ENCODE results near the gene PACS1. TPM values are rescaled to one million over a fixed set of nuclear protein-coding genes. Genes with fewer than 3 reads are reported as not detected.
"Not testable (repeated sequence)": the region's sequence is repeated elsewhere in the genome, so short reads cannot be mapped to it uniquely, and the experiment has no call there.

PACS1 gene
- total RNA-seq, 1 donor from 2014 or later, result 138 TPM

DNA sequence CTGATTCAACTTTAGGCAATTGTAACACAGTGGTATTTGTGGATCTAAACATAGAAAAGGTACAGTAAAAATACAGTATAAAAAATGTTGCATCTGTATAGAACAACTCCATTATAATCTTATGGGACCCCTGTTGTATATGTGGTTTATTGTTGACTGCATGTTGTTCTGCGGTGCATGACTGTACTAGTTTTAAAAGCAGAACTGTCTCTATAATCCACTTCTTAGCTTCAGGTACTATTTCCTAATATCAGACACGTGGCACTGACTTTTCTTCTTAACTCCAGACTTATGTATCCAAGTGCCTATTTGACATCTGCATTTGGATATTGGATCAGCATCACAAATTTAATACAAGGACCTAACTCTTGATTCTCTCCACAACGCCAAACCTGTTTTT is 41.1 kb downstream of the PACS1 start:
- DNase-seq (ENCODE audit: low spot score in 2 of 2), result no peak
- H3K27me3 ChIP-seq, result no peaks in the 10 kb centered on the region
- TF ChIP-seq, protein P1, sequence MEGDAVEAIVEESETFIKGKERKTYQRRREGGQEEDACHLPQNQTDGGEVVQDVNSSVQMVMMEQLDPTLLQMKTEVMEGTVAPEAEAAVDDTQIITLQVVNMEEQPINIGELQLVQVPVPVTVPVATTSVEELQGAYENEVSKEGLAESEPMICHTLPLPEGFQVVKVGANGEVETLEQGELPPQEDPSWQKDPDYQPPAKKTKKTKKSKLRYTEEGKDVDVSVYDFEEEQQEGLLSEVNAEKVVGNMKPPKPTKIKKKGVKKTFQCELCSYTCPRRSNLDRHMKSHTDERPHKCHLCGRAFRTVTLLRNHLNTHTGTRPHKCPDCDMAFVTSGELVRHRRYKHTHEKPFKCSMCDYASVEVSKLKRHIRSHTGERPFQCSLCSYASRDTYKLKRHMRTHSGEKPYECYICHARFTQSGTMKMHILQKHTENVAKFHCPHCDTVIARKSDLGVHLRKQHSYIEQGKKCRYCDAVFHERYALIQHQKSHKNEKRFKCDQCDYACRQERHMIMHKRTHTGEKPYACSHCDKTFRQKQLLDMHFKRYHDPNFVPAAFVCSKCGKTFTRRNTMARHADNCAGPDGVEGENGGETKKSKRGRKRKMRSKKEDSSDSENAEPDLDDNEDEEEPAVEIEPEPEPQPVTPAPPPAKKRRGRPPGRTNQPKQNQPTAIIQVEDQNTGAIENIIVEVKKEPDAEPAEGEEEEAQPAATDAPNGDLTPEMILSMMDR (IDR thresholded peaks at IDR 0.05), result no peak
- no peak overlapping the region for H3K27ac ChIP-seq
- peaks cover 8 to 15% of the 10 kb centered on the region in 2 donors for H3K4me1 ChIP-seq
- peaks cover 0 to 5% of the 10 kb centered on the region in 2 donors for H3K36me3 ChIP-seq
- no peaks in the 10 kb centered on the region for H3K9me3 ChIP-seq
- intact Hi-C loops (cut with DNase I), result no loop called here
- H3K4me3 ChIP-seq, result no peak overlapping the region

DNA sequence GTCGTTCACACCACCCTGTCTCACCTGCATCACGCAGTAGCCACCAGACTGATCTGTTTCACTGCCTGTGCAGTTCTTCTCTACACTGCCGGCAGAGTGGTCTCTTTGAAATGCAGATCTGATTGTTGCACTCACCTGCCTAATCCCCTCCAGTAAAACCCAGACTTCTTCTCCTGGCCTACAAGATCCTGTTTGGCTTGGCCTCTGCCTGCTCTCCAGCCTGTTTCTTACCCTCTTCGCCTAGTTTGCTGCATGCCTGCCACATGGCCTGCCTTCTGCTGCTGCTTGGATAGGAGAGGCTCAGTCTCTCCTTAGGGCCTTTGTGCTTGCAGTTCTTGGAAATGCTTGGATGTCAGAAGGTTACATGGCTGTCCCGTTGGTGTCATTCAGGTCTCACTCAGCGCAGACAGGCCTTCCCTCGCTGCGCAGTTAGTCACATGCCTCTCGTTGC is 42.0 kb downstream of the PACS1 start:
- H3K27me3 ChIP-seq, result no peaks in the 10 kb centered on the region
- no peak overlapping the region for H3K27ac ChIP-seq
- intact Hi-C loops (cut with DNase I), result no loop called here
- peaks cover 8 to 15% of the 10 kb centered on the region in 2 donors for H3K4me1 ChIP-seq
- no peak for DNase-seq (ENCODE audit: low spot score in 2 of 2)
- TF ChIP-seq, protein P1 (IDR thresholded peaks at IDR 0.05), result no peak
- no peaks in the 10 kb centered on the region for H3K9me3 ChIP-seq
- no peak overlapping the region for H3K4me3 ChIP-seq
- peaks cover 0 to 2% of the 10 kb centered on the region in 2 donors for H3K36me3 ChIP-seq

GRCh38 chr11:66112601-66113499 is 42.8 kb downstream of the PACS1 start:
- Histone ChIP-seq H3K4me1 (peaks cover 8 to 15% of the 10 kb centered on the region in 2 donors), H3K36me3 (no peaks in the 10 kb centered on the region), H3K4me3 (no peak overlapping the region), H3K27ac (no peak overlapping the region), H3K27me3 (no peaks in the 10 kb centered on the region), H3K9me3 (no peaks in the 10 kb centered on the region)
- DNase-seq (ENCODE audit: low spot score in 2 of 2), result no peak
- TF ChIP-seq, protein P1 (IDR thresholded peaks at IDR 0.05), result no peak
- intact Hi-C loops (cut with DNase I), result no loop called here

DNA sequence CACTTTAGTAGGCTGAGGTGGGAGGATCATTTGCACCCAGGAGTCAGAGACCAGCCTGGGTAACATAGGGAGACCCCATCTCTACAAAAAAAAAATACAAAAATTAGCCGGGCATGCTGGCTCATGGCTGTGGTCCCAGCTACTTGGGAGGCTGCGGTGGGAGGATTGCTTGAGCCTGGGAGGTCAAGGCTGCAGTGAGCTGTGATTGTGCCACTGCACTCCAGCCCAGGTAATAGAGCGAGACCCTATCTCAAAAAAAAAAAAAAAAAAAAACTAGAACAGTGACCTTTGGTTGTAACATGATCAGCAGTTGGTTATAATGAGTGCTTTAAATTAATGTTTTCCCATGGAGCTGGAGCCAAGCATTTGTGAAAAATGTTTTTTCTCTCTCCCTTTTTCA is 44.9 kb downstream of the PACS1 start:
- H3K4me3 ChIP-seq; H3K36me3 ChIP-seq; intact Hi-C loops (cut with DNase I); H3K27me3 ChIP-seq; H3K9me3 ChIP-seq; DNase-seq (ENCODE audit: low spot score in 2 of 2); H3K27ac ChIP-seq: not testable (repeated sequence)
- peaks cover 8 to 18% of the 10 kb centered on the region in 2 donors for H3K4me1 ChIP-seq

DNA sequence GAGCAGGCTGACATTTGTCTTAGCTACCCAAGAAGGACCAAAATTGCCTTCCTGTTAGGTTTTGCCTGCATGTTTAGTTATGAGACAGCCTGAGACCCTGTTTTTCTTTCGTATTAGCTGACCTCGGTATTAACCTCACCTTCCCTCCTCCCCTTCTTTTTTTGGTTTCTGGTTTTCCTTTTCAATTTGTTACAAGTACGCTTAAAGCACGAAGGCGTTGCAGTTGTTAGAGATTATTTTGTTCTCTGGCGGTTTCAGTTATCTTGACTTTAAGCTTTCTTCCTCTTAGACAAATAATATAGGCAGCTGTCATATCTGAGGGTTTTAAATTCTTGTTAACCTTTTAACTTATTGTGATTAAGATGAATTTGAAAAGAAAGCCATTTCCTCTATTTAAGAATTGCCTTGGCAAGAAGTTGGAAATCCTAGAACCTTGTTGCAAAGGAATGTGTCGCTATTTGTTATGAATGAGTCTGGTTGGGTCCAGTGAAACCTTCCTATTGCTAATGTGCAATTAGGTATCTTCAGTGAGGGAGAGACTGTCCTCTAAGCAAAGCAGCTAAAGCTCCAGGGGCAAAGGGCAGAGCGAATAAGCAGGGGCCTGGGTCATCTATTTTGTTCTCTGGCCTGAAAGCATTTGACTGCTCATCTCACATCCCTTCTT is 45.7 kb downstream of the PACS1 start:
- no peak overlapping the region for H3K27ac ChIP-seq
- no peaks in the 10 kb centered on the region for H3K36me3 ChIP-seq
- intact Hi-C loops (cut with DNase I), result no loop called here
- H3K4me3 ChIP-seq, result no peak overlapping the region
- peaks cover 8 to 18% of the 10 kb centered on the region in 2 donors for H3K4me1 ChIP-seq
- DNase-seq (ENCODE audit: low spot score in 2 of 2), result no peak
- TF ChIP-seq, protein P1 (IDR thresholded peaks at IDR 0.05), result no peak
- no peaks in the 10 kb centered on the region for H3K9me3 ChIP-seq
- H3K27me3 ChIP-seq, result no peaks in the 10 kb centered on the region
